GM10248 (cell line): ENCODE data around the gene CLCN7.

Experiments
- CTCF ChIA-PET: fragments of 300-600 bp; sonication (Branson Sonifier 250); formaldehyde crosslinking; extraction: SDS; loops from one replicate; lab custom pipeline; 2021; ENCODE audit warnings: antibody characterized with exemption; lab: Yijun Ruan, JAX
- POLR2A ChIA-PET: fragments of 350-650 bp; sonication (Branson Sonifier 250); formaldehyde crosslinking; extraction: SDS; loops from one replicate; lab custom pipeline; 2020; ENCODE audit warnings: antibody characterized with exemption; lab: Yijun Ruan, JAX
- DNase-seq: peaks from one replicate; pipeline ENCODE4 v3.0.0; 2012; ENCODE audit errors: extremely low spot score
- CTCF ChIP-seq: IDR thresholded peaks from 2 replicates; pipeline ENCODE4 v1.5.1; 2012; ENCODE audit warnings: mild to moderate bottlenecking, low read depth; ENCODE audit errors: extremely low read depth, missing control alignments, control extremely low read depth

Gene CLCN7

GRCh38 chr16:1466054-1466453 is 8.8 kb downstream of the CLCN7 start:
- no peak for TF ChIP-seq CTCF
- POLR2A ChIA-PET = no interaction called here

GRCh38 chr16:1465567-1465915 is 9.3 kb downstream of the CLCN7 start:
- POLR2A ChIA-PET = no interaction called here
- CTCF ChIA-PET = no interaction called here
- TF ChIP-seq CTCF = no peak
- DNase-seq = no peak

More at GRCh38 chr16:1466054-1466453, 8.8 kb downstream of the CLCN7 start:
- CTCF ChIA-PET = no interaction called here
- no peak for DNase-seq

GRCh38 chr16:1464894-1465566 is 9.8 kb downstream of the CLCN7 start:
- no peak for TF ChIP-seq CTCF
- DNase-seq = no peak
- ChIA-PET CTCF (no interaction called here), POLR2A (no interaction called here)

GRCh38 chr16:1464196-1464893 is 10.5 kb downstream of the CLCN7 start:
- no peak for TF ChIP-seq CTCF
- ChIA-PET POLR2A (no interaction called here), CTCF (no interaction called here)
- no peak for DNase-seq

GRCh38 chr16:1461146-1461545 is 13.7 kb downstream of the CLCN7 start:
- ChIA-PET POLR2A (no interaction called here), CTCF (no interaction called here)
- DNase-seq = no peak
- no peak for TF ChIP-seq CTCF

GRCh38 chr16:1460602-1461138 is 14.2 kb downstream of the CLCN7 start:
- no peak for DNase-seq
- TF ChIP-seq CTCF = no peak
- CTCF ChIA-PET = no interaction called here
- POLR2A ChIA-PET = no interaction called here
